ENCODE data around the gene CRYBG2. TPM values are rescaled to one million over a fixed set of nuclear protein-coding genes. Genes with fewer than 3 reads are reported as not detected.

The CRYBG2 gene
- total and polyA plus RNA-seq, 2 of the 8 experiments (the other 6 are each of a cell fraction or from before 2014, with no cell fraction given), result 14.2 to 17.0 TPM

DNA sequence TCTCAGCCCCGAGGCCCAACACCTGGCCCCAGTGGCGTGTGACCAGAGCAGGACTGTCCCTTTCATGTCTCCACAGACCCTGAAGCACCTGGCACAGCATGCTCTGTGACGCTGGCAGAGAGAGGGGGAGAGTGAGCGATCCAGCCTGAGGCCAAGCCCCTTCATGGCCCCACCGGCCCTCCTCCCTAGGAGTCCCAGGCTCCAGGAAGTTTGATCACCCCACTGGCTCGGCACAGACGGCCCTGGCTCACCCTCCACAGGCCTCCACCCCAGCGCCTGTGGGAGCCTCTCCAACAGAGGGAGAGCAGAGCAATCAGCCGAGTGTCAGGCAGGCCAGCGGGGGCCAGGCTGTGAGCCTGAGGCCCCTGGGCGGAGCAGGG is 63.1 kb downstream of the CRYBG2 start:
- no peak overlapping the region; a peak in 1 of 8 replicates for H3K4me3 ChIP-seq (ENCODE audit: extremely low read depth in 1 of 4, insufficient read depth in 2 of 4, low read depth in 3 of 4, low read length in 4 of 4)
- peaks cover 0 to 22% (median 17%) of the 10 kb centered on the region in 4 experiments; a peak in 6 of 7 replicates for H3K4me1 ChIP-seq (replicated peaks in 1 of 4; ENCODE audit: control insufficient read depth in 3 of 4, insufficient read depth in 4 of 4, low read length in 3 of 4)
- no peak overlapping the region for H2BK120ac ChIP-seq (replicated peaks; ENCODE audit: low read depth, low read length)
- H2BK12ac ChIP-seq (ENCODE audit: low read depth, low read length), result peak overlapping the region; percentile 96; the same call in 1 of the 2 replicates
- POLR2A ChIA-PET (ENCODE audit: partially characterized antibody), result interaction anchor here (0.9 to 2.2 kb wide), 6 partner anchors 9 to 128 kb away, joined by 3 to 14 read pairs (median 4); partner anchors contain the start of genes CD52 and SH3BGRL3
- peak overlapping the region; percentile 90; the same call in 1 of the 2 replicates for H2BK15ac ChIP-seq (ENCODE audit: low read length)
- H2AFZ ChIP-seq (ENCODE audit: low read length), result no peak overlapping the region
- no peaks in the 10 kb centered on the region for H3K27me3 ChIP-seq (replicated peaks in 1 of 4; ENCODE audit: control insufficient read depth in 3 of 4, extremely low read depth in 1 of 4, insufficient read depth in 3 of 4, low read length in 3 of 4)
- no peak overlapping the region for H2AK5ac ChIP-seq (ENCODE audit: low read depth, low read length)
- H3K27ac ChIP-seq (ENCODE audit: low read depth, low read length), result no peak overlapping the region
- DNase-seq (ENCODE audit: low read depth in 1 of 2, low spot score in 2 of 2) (no peak), FAIRE-seq (no peak)
- H3K4ac ChIP-seq (replicated peaks; ENCODE audit: insufficient read length, low read depth, low read length), result peak overlapping the region; percentile 4
- H4K8ac ChIP-seq (ENCODE audit: extremely low read depth, insufficient read depth, low read length), result no peak overlapping the region
- no peak overlapping the region for H3K14ac ChIP-seq (ENCODE audit: insufficient read length)
- no peaks in the 10 kb centered on the region for H3K9me3 ChIP-seq (ENCODE audit: insufficient read depth in 2 of 2, low read depth in 1 of 2, low read length in 1 of 2)
- 64% methylated on average over 10 of the region's 11 CpGs; no CpG with 5 or more reads in 1 of the 2 experiments for WGBS, 2 experiments (ENCODE audit: extremely low coverage in 1 of 2, insufficient coverage in 1 of 2, insufficient read length in 1 of 2, insufficient replicate concordance in 2 of 2, low coverage in 1 of 2, low lambda C conversion rate in 2 of 2, missing lambda C conversion rate in 1 of 2)
- H3K23me2 ChIP-seq (ENCODE audit: low read depth, low read length), result no peaks in the 10 kb centered on the region; the same call in 1 of the 2 replicates
- no peaks in the 10 kb centered on the region for H3K36me3 ChIP-seq (ENCODE audit: control insufficient read depth in 2 of 4, insufficient read depth in 4 of 4, low read length in 3 of 4)
- H3K56ac ChIP-seq (replicated peaks; ENCODE audit: insufficient read length, low read depth, low read length), result no peak overlapping the region
- H4K20me1 ChIP-seq (replicated peaks in 1 of 2; ENCODE audit: control insufficient read depth in 1 of 2, insufficient read depth in 2 of 2, low read length in 2 of 2), result peaks cover 0 to 2% of the 10 kb centered on the region in 2 experiments
- no peaks in the 10 kb centered on the region for H3K79me2 ChIP-seq (ENCODE audit: control insufficient read depth in 1 of 2, insufficient read depth in 2 of 2, low read length in 2 of 2)
- TF ChIP-seq BCL11A (IDR thresholded peaks at IDR 0.05; ENCODE audit: low read depth in 2 of 2, low read length in 2 of 2) (no peak), SAP30 (IDR thresholded peaks at IDR 0.05; ENCODE audit: insufficient read depth, insufficient replicate concordance, low read length) (no peak), KDM4A (IDR thresholded peaks at IDR 0.05; ENCODE audit: low read depth, low read length, severe bottlenecking) (no peak), TCF12 (IDR thresholded peaks at IDR 0.05; ENCODE audit: low read depth, low read length) (0 out of 2 replicates have a peak, but pooled peaks have one; percentile 56), CEBPB (IDR thresholded peaks at IDR 0.05; ENCODE audit: low read depth, low read length) (no peak), RXRA (IDR thresholded peaks at IDR 0.05; ENCODE audit: insufficient read depth, low read depth, low read length) (no peak), SP4 (IDR thresholded peaks at IDR 0.05; ENCODE audit: low read length) (no peak)
- CTCF ChIA-PET (ENCODE audit: partially characterized antibody), result interaction anchor here (0.6 to 57.0 kb wide), 9 partner anchors 2 to 798 kb away, joined by 3 to 1530 read pairs (median 7); partner anchors contain the start of genes CD52, SH3BGRL3 and UBXN11
- peak overlapping the region; percentile 46 for H2BK5ac ChIP-seq (ENCODE audit: low read depth, low read length)
- no peak overlapping the region for H3K9ac ChIP-seq (replicated peaks in 1 of 4; ENCODE audit: extremely low read depth in 1 of 4, low read depth in 3 of 4, low read length in 3 of 4)
- H4K91ac ChIP-seq (replicated peaks; ENCODE audit: insufficient read length, low read length), result peak overlapping the region; percentile 25
- peak overlapping the region; percentile 4; the same call in 1 of the 2 replicates for H3K18ac ChIP-seq (ENCODE audit: extremely low read depth, low read length)
- H4K5ac ChIP-seq (ENCODE audit: insufficient read length, low read depth, low read length), result peak overlapping the region; percentile 32
- H3K4me2 ChIP-seq (ENCODE audit: insufficient read depth in 1 of 2, low read depth in 2 of 2, low read length in 2 of 2), result peak overlapping the region; percentile 9 to 13; a peak in 1 of 4 replicates
- no peaks in the 10 kb centered on the region for H3K79me1 ChIP-seq (ENCODE audit: low read depth, low read length)
- no peak overlapping the region for H3K23ac ChIP-seq (ENCODE audit: insufficient read length)
- peak overlapping the region; percentile 29; the same call in 1 of the 2 replicates for H2BK20ac ChIP-seq (ENCODE audit: low read length)
